Mesothelial cell of epicardium (in vitro differentiated cells): Measurements from ENCODE around the gene TACC2. TPM values are rescaled to one million over a fixed set of nuclear protein-coding genes. Genes with fewer than 3 reads are reported as not detected.

Experiments used
- DNase-seq, 2 experiments: peaks; one replicate each; pipeline ENCODE4 v3.0.0; 2021; ENCODE audit warnings: low spot score in 2 of 2; ENCODE audit not compliant: unreplicated experiment in 2 of 2
- H3K27ac Mint-ChIP-seq: 2 replicates; pipeline ENCODE4 v1.8.0; 2021; ENCODE audit warnings: mixed read lengths
- H3K27me3 Mint-ChIP-seq: 2 replicates; pipeline ENCODE4 v1.8.0; 2021; ENCODE audit warnings: low read depth, mixed read lengths
- H3K36me3 Mint-ChIP-seq: 2 replicates; pipeline ENCODE4 v1.8.0; 2021; ENCODE audit warnings: mixed read lengths
- H3K4me1 Mint-ChIP-seq: 2 replicates; pipeline ENCODE4 v1.8.0; 2021; ENCODE audit warnings: mixed read lengths
- H3K4me3 Mint-ChIP-seq: 2 replicates; pipeline ENCODE4 v1.8.0; 2021; ENCODE audit warnings: mild to moderate bottlenecking, moderate library complexity, mixed read lengths
- H3K9me3 Mint-ChIP-seq: 2 replicates; pipeline ENCODE4 v1.8.0; 2021; ENCODE audit warnings: mixed read lengths
- total RNA-seq: library from RNA; stranded (reverse); gene quantifications from 3 replicates; pipeline ENCODE4 v1.2.1, GENCODE V29; 2021
- TF ChIP-seq, protein P1 (sequence below): fragments of 200-600 bp; sonication (generic); IDR thresholded peaks from one replicate; pipeline ENCODE4 v1.5.0; 2021; ENCODE audit warnings: antibody characterized with exemption; ENCODE audit not compliant: unreplicated experiment

The TACC2 gene
- total RNA-seq, 1 donor from 2014 or later: 25.5 TPM

- Mint-ChIP-seq H3K27me3 (no peaks in the 10 kb centered on the region), H3K4me3 (no peak overlapping the region), H3K9me3 (no peaks in the 10 kb centered on the region), H3K4me1 (peaks cover 9% of the 10 kb centered on the region), H3K36me3 (no peaks in the 10 kb centered on the region), H3K27ac (no peak overlapping the region)
- DNase-seq: no peak
- TF ChIP-seq, protein P1, sequence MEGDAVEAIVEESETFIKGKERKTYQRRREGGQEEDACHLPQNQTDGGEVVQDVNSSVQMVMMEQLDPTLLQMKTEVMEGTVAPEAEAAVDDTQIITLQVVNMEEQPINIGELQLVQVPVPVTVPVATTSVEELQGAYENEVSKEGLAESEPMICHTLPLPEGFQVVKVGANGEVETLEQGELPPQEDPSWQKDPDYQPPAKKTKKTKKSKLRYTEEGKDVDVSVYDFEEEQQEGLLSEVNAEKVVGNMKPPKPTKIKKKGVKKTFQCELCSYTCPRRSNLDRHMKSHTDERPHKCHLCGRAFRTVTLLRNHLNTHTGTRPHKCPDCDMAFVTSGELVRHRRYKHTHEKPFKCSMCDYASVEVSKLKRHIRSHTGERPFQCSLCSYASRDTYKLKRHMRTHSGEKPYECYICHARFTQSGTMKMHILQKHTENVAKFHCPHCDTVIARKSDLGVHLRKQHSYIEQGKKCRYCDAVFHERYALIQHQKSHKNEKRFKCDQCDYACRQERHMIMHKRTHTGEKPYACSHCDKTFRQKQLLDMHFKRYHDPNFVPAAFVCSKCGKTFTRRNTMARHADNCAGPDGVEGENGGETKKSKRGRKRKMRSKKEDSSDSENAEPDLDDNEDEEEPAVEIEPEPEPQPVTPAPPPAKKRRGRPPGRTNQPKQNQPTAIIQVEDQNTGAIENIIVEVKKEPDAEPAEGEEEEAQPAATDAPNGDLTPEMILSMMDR: no peak
These were observed 189.7 kb downstream of the TACC2 start for GRCh38 chr10:122178655-122179054.

- no peaks in the 10 kb centered on the region for H3K27me3 Mint-ChIP-seq
- H3K4me1 Mint-ChIP-seq: peaks cover 9% of the 10 kb centered on the region
- H3K4me3 Mint-ChIP-seq: no peak overlapping the region
- no peak overlapping the region for H3K27ac Mint-ChIP-seq
- H3K36me3 Mint-ChIP-seq: no peaks in the 10 kb centered on the region
- TF ChIP-seq, protein P1: no peak
- DNase-seq: no peak
- H3K9me3 Mint-ChIP-seq: no peaks in the 10 kb centered on the region
These were observed 192.2 kb downstream of the TACC2 start for GRCh38 chr10:122181041-122181732.

DNA sequence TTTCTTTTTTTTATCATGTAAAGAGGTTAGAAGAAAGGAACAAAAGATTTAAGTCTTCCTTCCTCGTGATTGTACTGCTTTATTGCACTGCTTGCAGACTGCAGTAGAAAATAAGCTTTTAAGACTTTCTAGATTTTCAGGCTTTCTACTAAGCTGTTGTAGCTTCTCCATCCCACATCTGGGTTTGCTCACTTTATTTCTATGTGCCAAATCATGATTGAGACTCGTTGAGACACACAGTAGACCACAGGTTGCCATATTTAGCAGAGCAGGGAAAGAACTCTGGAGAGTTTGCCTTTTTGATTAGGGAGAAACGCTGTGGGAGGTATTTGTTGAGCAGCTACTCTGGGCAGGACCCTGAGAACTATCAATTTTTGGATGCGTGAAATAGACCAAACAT lies 192.9 kb downstream of the TACC2 start:
- no peaks in the 10 kb centered on the region for H3K36me3 Mint-ChIP-seq
- H3K27ac Mint-ChIP-seq: no peak overlapping the region
- no peaks in the 10 kb centered on the region for H3K27me3 Mint-ChIP-seq
- H3K4me1 Mint-ChIP-seq: peaks cover 9% of the 10 kb centered on the region
- TF ChIP-seq, protein P1: no peak
- no peak overlapping the region for H3K4me3 Mint-ChIP-seq
- H3K9me3 Mint-ChIP-seq: no peaks in the 10 kb centered on the region
- no peak for DNase-seq

DNA sequence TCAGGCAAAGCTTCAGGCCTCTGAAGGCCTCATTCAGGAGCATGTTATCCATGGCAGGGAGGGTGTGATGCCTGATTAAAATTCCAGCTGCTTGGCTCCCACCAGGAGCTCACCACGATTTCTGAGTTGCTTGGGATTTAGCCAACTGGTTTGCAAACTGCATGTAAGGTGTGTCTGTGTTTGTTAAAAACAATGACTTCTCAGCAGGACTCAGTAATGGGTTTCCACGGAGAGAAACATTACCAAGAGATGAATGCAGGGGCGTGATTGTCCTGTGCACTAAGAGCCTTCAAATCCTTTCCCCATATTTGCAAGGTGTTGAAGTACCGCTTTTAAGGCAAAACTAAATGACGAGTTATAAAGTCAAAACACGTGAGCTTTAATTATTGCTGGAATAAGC lies 193.3 kb downstream of the TACC2 start:
- no peak overlapping the region for H3K27ac Mint-ChIP-seq

DNA sequence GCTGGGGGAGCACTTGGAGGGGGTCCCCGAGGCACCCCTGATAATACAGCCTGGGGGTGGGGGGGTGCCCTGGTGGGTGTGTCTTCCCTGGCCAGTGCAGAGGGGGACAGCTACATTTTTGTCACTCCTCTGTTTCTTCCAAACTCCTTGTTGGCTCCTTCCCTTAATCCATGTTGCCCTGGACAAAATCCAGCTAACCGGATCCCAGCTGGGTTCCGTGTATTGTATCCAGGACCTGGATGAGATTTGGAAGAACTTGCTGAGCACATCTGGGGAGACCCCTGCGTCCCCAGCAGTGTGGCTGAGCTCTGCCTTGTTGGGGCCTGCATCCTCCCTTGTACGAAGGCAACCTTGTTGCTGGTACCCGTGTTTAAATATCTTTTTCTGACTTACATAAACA lies 195.3 kb downstream of the TACC2 start:
- H3K9me3 Mint-ChIP-seq: no peaks in the 10 kb centered on the region
- H3K4me3 Mint-ChIP-seq: no peak overlapping the region
- DNase-seq: no peak
- TF ChIP-seq, protein P1: no peak
- H3K4me1 Mint-ChIP-seq: peaks cover 9% of the 10 kb centered on the region
- no peak overlapping the region for H3K27ac Mint-ChIP-seq
- H3K27me3 Mint-ChIP-seq: no peaks in the 10 kb centered on the region
- no peaks in the 10 kb centered on the region for H3K36me3 Mint-ChIP-seq

More for the DNA sequence above, 193.3 kb downstream of the TACC2 start:
- peaks cover 9% of the 10 kb centered on the region for H3K4me1 Mint-ChIP-seq
- no peak for DNase-seq
- H3K9me3 Mint-ChIP-seq: no peaks in the 10 kb centered on the region
- TF ChIP-seq, protein P1: no peak
- H3K27me3 Mint-ChIP-seq: no peaks in the 10 kb centered on the region
- H3K36me3 Mint-ChIP-seq: no peaks in the 10 kb centered on the region
- H3K4me3 Mint-ChIP-seq: no peak overlapping the region
